ENCODE data around the gene LGALS7.

GRCh38 chr19:38785187-38785699 is 11.9 kb upstream of the LGALS7 start:
- TF ChIP-seq GATA3 (IDR thresholded peaks at IDR 0.05; ENCODE audit: low read depth, low read length) (no peak), GATA2 (IDR thresholded peaks at IDR 0.05; ENCODE audit: low read depth, low read length) (no peak)
